GM19324 (cell line): Measurements from ENCODE around the gene CRISPLD2.
"Not testable (repeated sequence)": the region's sequence is repeated elsewhere in the genome, so short reads cannot be mapped to it uniquely, and the experiment has no call there.

Experiments
- ATAC-seq: cut with Tn5 transposase; IDR thresholded peaks from one replicate; pipeline ENCODE4 v1.9.1; 2021; ENCODE audit warnings: mild to moderate bottlenecking, moderate library complexity; ENCODE audit not compliant: unreplicated experiment, low FRiP score

Gene CRISPLD2

GRCh38 chr16:84821179-84821578 lies 1.4 kb downstream of the CRISPLD2 start:
- no peak for ATAC-seq

DNA sequence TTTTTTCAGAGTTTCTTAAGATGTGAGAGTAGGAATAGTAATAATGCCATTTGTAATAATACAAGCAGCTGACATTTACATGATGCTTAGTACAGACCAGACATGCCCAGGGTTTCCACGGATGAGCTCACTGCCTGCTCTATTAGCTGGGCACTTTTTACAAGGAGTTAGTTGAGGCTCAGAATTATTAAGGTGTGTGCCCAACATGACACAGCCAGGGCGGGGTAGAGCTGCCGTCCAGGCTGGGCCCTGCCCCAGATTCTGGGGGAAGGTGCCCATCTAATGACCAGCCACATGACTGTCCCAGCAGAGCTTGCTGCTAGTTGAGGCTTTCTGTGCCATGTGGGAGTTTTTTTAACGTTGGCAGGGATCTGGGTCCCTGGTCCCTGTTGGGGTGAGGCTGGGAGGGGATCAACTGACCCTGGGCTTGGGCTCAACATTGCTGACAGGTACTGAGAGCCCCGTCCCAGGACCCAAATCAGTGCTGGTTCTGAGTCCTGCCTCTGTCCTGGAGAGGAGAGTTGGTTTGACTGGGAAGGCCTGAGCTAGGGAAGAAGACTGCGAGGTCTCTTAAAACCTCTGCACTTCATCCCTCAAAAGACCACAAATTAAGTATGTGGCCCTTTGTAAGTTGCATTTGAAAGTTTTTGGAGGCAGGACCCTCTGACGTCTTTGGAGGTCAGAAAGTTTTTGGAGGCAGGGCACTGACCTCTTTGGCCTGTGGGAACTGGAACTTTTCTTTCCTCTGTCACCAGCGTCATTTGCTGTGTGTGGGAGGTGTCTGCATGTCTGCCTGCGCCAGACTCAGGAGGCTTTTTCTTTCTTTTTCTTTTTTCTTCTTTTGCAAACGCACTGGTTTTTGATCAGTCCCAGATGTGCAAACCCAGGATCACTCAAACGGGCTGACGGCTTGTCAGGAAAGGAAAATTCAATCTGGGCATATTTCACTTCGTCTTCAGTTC lies 2.2 kb downstream of the CRISPLD2 start:
- no peak for ATAC-seq

- no peak for ATAC-seq
Measured at GRCh38 chr16:84822990-84823389, 3.2 kb downstream of the CRISPLD2 start.

DNA sequence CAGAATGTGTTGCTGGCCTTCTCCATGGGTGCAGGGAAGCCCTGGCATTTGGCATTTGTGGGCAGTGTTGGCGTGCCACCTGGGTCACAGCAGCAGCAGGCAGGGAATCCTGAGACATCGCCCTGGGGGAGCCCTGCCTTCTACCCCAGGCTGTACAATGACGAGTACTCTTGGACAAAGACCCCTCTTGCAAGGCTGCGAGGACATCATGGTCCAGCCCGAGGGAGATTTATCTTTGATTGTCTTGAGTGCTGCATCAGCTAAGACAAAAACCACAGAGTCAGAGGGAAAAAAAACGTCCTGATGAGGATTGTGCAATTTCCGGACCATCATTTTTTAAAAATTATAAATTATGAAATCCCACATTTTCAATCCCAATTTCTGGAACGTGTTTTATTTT lies 3.7 kb downstream of the CRISPLD2 start:
- ATAC-seq: no peak

DNA sequence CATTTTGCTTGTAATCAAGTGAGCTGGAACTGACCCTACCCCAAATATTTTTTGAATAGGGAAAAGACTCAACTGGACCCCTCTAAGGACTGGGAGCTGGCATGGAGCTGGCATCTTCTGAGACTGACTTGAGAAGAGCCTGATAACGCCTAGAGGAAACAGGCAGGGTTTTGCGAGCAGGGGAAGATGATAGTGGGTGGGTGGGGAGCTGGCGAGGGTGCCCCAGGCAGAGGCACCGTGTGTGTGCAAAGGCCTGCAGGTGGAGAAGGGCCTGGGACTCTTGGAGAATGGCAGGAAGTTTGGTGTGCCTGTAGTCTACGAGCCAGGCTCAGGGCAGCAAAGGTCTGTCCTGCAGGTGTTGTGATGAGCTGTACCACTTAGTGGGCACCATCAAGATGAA lies 4.1 kb downstream of the CRISPLD2 start:
- no peak for ATAC-seq

DNA sequence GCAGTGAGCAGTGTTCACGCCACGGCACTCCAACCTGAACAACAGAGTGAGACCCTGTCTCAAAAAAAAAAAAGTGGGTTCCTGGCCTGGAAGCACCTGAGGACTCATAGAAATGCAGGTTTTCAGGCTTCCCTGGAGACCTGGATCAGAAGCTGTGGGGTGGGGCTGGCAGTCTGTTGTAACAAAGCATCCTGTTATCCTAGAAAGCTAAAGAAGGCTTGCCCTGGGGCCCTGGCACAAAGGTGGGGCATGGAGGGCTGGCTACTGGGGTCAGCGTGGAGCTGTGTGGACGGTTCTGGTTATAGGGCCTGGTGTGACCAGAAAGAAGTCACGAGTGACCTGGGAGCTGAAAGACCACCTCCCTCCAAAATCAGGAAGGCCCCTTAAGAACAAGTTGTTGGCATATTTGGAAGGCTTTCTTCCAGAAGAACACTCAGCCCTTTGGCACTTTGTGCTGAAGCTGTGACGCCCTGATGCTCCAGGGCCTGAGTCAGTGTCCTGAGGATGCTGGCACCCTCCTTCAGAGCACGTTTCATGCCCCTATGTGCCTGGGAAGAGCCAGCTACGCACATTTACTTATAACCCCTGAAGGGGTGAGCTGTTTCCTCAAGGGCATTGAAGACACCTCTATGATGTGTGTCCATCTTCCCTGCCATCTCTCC lies 6.2 kb downstream of the CRISPLD2 start:
- no peak for ATAC-seq

GRCh38 chr16:84826558-84826941 lies 6.8 kb downstream of the CRISPLD2 start:
- no peak for ATAC-seq

- ATAC-seq: no peak
Measured at GRCh38 chr16:84827131-84827574, 7.4 kb downstream of the CRISPLD2 start.

GRCh38 chr16:84827897-84828296 lies 8.1 kb downstream of the CRISPLD2 start:
- no peak for ATAC-seq

DNA sequence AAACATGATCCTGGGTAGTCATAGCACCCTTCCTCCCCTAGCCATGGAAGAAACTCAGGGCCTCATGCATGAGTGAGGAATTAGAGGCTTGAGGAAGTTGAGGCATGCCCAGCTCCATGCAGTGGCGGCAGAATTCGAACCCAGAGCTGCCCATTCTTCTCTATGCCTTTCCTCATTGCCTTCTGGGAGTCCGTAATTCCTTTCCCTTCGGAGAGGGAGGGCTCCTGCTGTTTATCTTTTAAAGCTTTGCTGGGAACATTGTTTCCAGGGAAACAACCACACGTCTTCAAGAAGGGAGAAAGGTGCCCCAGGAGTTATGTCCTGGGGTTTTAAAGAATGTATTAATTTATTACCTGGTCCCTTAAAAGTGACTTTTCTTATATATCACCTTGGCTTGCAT lies 8.5 kb downstream of the CRISPLD2 start:
- ATAC-seq: no peak

DNA sequence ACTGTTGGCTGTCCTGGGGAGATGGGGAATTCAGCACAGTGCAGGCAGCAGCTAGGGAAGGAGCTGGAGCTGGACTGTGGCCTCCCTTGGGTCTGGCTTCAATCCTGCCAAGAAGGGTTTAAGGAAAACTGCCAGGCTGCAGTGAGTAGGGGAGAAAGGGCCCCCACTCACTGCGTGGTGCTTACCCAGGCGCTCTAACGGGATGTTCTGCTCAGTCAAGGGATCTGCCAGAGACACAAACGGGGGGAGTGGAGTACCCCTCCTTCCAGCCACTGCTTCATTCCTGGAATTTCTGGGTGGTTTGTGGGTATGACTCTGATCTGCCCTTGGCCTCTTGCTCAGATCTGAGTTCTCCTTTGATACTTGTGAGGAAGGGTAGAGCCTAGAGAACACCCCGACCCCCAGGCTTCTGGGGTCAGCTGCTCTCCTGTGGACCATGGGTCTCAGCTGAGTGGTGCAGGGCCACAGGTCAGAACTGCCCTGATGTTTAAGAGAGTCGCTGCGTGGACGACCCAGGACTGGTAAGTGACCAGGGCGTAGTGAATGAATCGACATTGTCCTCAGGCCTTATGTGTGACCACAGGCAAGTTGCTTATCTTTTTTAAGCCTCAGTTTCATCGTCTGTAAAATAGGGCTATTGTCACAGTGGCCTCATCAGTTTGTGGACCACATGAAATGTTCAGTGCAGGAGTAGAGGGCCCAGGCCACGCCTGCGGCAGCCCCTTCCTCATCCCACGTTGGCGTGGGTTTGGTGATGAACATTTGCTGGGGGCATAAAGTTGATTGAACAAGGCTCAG lies 9.6 kb downstream of the CRISPLD2 start:
- ATAC-seq: no peak

- no peak for ATAC-seq
Measured at GRCh38 chr16:84830765-84831384, 11.1 kb downstream of the CRISPLD2 start.

DNA sequence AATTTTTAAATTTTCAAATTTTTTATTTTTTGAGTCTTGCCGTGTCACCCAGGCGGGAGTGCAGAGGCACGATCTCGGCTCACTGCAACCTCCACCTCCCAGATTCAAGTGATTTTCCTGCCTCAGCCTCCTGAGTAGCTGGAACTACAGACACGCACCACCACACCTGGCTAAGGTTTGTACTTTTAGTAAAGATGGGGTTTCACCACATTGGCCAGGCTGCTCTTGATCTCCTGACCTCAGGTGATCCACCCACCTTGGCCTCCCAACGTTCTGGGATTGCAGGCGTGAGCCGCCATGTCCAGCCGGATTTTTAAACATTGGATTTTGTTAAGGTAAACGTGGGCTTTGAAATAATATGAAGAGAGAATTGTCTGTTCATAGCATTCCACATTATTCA lies 11.9 kb downstream of the CRISPLD2 start:
- ATAC-seq: not testable (repeated sequence)

DNA sequence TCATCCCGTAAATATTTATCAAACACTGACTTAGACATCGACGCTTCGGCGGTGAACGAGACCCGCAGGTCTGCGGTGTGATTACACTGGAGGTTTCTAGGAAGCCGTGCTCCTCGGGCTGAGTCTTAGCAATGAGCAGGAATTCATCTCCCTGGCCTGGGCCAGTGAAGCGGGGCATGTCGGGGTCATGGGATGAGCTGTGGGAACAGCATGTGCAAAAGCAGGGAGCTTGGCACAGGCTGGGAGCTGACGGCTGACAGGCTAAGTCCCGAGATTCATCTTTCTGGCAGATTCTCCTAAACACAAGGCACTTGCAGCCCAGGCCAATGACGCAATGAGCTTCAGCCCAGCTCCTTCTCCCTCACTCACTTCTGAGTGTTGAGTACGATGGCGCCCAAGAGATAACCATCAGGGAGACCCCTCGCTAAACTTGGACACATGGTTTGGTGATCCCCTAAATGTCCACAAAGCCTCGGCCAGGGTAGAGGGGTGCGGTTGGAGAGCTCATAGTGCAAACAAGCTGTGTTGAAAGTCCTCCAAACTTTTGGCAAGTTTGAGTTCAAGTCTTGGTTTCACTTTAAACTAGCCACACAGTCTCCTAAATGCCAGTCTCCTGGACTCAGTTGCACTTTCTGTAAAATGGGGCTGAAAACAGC lies 12.8 kb downstream of the CRISPLD2 start:
- ATAC-seq: no peak

GRCh38 chr16:84833144-84833500 lies 13.3 kb downstream of the CRISPLD2 start:
- ATAC-seq: no peak

GRCh38 chr16:84833542-84834402 lies 14.0 kb downstream of the CRISPLD2 start:
- ATAC-seq: no peak

DNA sequence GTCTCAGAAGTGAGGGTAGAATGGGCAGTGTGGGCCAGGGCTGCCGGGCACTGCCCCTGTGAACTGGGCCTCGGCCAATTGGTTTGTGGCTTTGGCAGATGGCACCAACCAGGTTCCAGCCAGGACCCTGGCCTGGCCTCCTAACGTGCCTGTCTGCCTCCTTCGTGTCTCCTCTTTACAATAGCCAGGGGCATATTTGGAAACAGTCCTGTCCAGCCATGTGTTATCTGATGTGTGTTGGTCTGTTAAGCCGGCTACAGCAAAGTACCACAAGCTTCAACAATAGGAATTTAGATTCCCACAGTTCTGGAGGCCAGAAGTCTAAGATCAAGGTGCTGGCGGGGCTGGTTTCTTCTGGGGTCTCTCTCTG lies 14.6 kb downstream of the CRISPLD2 start:
- ATAC-seq: no peak

- ATAC-seq: no peak
Measured at GRCh38 chr16:84836234-84836647, 16.5 kb downstream of the CRISPLD2 start.

- no peak for ATAC-seq
Measured at GRCh38 chr16:84836967-84837366, 17.2 kb downstream of the CRISPLD2 start.
